ENCODE measurements around the gene SEPTIN2. TPM values are rescaled to one million over a fixed set of nuclear protein-coding genes. Genes with fewer than 3 reads are reported as not detected.

SEPTIN2 gene
- total and polyA plus RNA-seq, 2 experiments from 2014 or later = 227 to 393 TPM

- H3K27ac ChIP-seq (ENCODE audit: low read depth) = no peak overlapping the region
- Mint-ChIP-seq H3K27me3 (ENCODE audit: insufficient read depth, low read depth, poor library complexity) (peaks cover 7% of the 10 kb centered on the region), H3K4me3 (no peak overlapping the region), H3K9me3 (no peaks in the 10 kb centered on the region), H3K27ac (no peak overlapping the region), H3K4me1 (peaks cover 11% of the 10 kb centered on the region; the same call in 2 of the 3 replicates), H3K36me3 (ENCODE audit: low read depth) (peaks cover 11% of the 10 kb centered on the region; the same call in 2 of the 3 replicates)
- ATAC-seq = no peak
- peaks cover 7% of the 10 kb centered on the region; the same call in 1 of the 2 replicates for H3K36me3 ChIP-seq (ENCODE audit: insufficient read depth)
- H3K9me2 ChIP-seq (ENCODE audit: insufficient read depth) = no peaks in the 10 kb centered on the region
- peaks cover 39% of the 10 kb centered on the region for H3K79me2 ChIP-seq (replicated peaks; ENCODE audit: insufficient read depth)
- TF ChIP-seq POLR2AphosphoS5 (IDR thresholded peaks at IDR 0.05; ENCODE audit: low read depth) = no peak
- no peak for TF ChIP-seq ETS1 (IDR thresholded peaks at IDR 0.05)
- no peak for TF ChIP-seq NANOG (IDR thresholded peaks at IDR 0.05; ENCODE audit: borderline replicate concordance)
- no peak for TF ChIP-seq JUNB (IDR thresholded peaks at IDR 0.05; ENCODE audit: unreplicated experiment)
- TF ChIP-seq EZH2 (IDR thresholded peaks at IDR 0.05; ENCODE audit: low read depth, unreplicated experiment) = no peak
- no peak for TF ChIP-seq CREB1 (CRISPR knock-in tag; IDR thresholded peaks at IDR 0.05; ENCODE audit: low read depth)
- no peak for TF ChIP-seq ZNF114 (CRISPR knock-in tag; IDR thresholded peaks at IDR 0.05)
- TF ChIP-seq, protein P1, sequence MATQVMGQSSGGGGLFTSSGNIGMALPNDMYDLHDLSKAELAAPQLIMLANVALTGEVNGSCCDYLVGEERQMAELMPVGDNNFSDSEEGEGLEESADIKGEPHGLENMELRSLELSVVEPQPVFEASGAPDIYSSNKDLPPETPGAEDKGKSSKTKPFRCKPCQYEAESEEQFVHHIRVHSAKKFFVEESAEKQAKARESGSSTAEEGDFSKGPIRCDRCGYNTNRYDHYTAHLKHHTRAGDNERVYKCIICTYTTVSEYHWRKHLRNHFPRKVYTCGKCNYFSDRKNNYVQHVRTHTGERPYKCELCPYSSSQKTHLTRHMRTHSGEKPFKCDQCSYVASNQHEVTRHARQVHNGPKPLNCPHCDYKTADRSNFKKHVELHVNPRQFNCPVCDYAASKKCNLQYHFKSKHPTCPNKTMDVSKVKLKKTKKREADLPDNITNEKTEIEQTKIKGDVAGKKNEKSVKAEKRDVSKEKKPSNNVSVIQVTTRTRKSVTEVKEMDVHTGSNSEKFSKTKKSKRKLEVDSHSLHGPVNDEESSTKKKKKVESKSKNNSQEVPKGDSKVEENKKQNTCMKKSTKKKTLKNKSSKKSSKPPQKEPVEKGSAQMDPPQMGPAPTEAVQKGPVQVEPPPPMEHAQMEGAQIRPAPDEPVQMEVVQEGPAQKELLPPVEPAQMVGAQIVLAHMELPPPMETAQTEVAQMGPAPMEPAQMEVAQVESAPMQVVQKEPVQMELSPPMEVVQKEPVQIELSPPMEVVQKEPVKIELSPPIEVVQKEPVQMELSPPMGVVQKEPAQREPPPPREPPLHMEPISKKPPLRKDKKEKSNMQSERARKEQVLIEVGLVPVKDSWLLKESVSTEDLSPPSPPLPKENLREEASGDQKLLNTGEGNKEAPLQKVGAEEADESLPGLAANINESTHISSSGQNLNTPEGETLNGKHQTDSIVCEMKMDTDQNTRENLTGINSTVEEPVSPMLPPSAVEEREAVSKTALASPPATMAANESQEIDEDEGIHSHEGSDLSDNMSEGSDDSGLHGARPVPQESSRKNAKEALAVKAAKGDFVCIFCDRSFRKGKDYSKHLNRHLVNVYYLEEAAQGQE (IDR thresholded peaks at IDR 0.05; ENCODE audit: unreplicated experiment) = no peak
- TF ChIP-seq, protein P2, sequence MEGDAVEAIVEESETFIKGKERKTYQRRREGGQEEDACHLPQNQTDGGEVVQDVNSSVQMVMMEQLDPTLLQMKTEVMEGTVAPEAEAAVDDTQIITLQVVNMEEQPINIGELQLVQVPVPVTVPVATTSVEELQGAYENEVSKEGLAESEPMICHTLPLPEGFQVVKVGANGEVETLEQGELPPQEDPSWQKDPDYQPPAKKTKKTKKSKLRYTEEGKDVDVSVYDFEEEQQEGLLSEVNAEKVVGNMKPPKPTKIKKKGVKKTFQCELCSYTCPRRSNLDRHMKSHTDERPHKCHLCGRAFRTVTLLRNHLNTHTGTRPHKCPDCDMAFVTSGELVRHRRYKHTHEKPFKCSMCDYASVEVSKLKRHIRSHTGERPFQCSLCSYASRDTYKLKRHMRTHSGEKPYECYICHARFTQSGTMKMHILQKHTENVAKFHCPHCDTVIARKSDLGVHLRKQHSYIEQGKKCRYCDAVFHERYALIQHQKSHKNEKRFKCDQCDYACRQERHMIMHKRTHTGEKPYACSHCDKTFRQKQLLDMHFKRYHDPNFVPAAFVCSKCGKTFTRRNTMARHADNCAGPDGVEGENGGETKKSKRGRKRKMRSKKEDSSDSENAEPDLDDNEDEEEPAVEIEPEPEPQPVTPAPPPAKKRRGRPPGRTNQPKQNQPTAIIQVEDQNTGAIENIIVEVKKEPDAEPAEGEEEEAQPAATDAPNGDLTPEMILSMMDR (conservative IDR thresholded peaks at IDR 0.05; ENCODE audit: low read depth in 2 of 2) = no peak
- no peaks in the 10 kb centered on the region for H3K27me3 ChIP-seq (ENCODE audit: insufficient read depth)
- no peak overlapping the region for H3K4me3 ChIP-seq
- no peak overlapping the region for H2AFZ ChIP-seq
- DNase-seq (ENCODE audit: low spot score) = no peak
- no peak overlapping the region for H3K4me2 ChIP-seq
- no peaks in the 10 kb centered on the region for H3F3A ChIP-seq (replicated peaks; ENCODE audit: low read depth)
- peaks cover 26% of the 10 kb centered on the region for H4K20me1 ChIP-seq (replicated peaks; ENCODE audit: insufficient read depth)
- H3K4me1 ChIP-seq (ENCODE audit: insufficient read depth) = peaks cover 7% of the 10 kb centered on the region
These were observed 56.8 kb downstream of the SEPTIN2 start for GRCh38 chr2:241372361-241372992.

All from GM23338 (cell line).